ENCODE data around the gene AP2A1. TPM values are rescaled to one million over a fixed set of nuclear protein-coding genes. Genes with fewer than 3 reads are reported as not detected.
A peak's percentile ranks its signal among the peaks of the same experiment; 100 is the strongest.

AP2A1 gene
- total and polyA plus RNA-seq, 9 of the 15 experiments (the other 6 are each of a cell fraction or from before 2014, with no cell fraction given), result 0.55 to 150 (median 31.9) TPM

GRCh38 chr19:49718511-49718910 lies 48.3 kb upstream of the AP2A1 start:
- no peak for TF ChIP-seq TRIM28 (IDR thresholded peaks at IDR 0.05)
- TF ChIP-seq REST (IDR thresholded peaks at IDR 0.05; ENCODE audit: borderline replicate concordance), result peak; percentile 28; the same call in 1 of the 2 replicates
- no peak for TF ChIP-seq REST (CRISPR knock-in tag; IDR thresholded peaks at IDR 0.05; ENCODE audit: low read depth)
- Histone ChIP-seq H3K36me3 (ENCODE audit: control insufficient read depth, insufficient read depth, low read length) (peaks cover 2% of the 10 kb centered on the region; the same call in 1 of the 3 replicates), H3K9ac (ENCODE audit: insufficient read depth in 1 of 2, low read depth in 2 of 2, low read length in 2 of 2) (peak overlapping the region; percentile 84 to 93; a peak in 3 of 4 replicates), H3K27ac (ENCODE audit: extremely low read depth, low read depth, low read length) (peak overlapping the region; percentile 10; the same call in 1 of the 3 replicates), H4K20me1 (replicated peaks; ENCODE audit: control insufficient read depth, insufficient read depth, low read length) (no peaks in the 10 kb centered on the region), H3K79me2 (ENCODE audit: control insufficient read depth, insufficient read depth, low read length) (no peaks in the 10 kb centered on the region), H3K27me3 (ENCODE audit: control insufficient read depth in 2 of 2, insufficient read depth in 2 of 2, low read length in 2 of 2) (no peaks in the 10 kb centered on the region), H2AFZ (ENCODE audit: low read depth, low read length) (no peak overlapping the region), H3K9me1 (ENCODE audit: control insufficient read depth, insufficient read depth, low read length) (no peaks in the 10 kb centered on the region), H3K9me3 (replicated peaks; ENCODE audit: control insufficient read depth, insufficient read depth, low read depth, low read length) (no peaks in the 10 kb centered on the region), H3K4me1 (replicated peaks in 1 of 2; ENCODE audit: control insufficient read depth in 2 of 2, insufficient read depth in 2 of 2, low read length in 2 of 2) (peaks cover 8 to 9% of the 10 kb centered on the region in 2 experiments; a peak in 4 of 5 replicates), H3K4me3 (no peak overlapping the region), H3K4me2 (ENCODE audit: insufficient read depth, low read length) (peak overlapping the region; percentile 77)
- in situ Hi-C loops (cut with MboI) (no loop called here), intact Hi-C loops (cut with micrococcal nuclease) (loop anchor here (10.0 kb wide), 1 partner anchor 156 kb away; the partner anchor contains the start of genes AKT1S1 and TBC1D17)
- POLR2A ChIA-PET, result interaction anchor here (1.0 to 1.2 kb wide), 3 partner anchors 10 to 43 kb away, joined by 3 to 5 read pairs (median 4); no protein-coding TSS in a partner anchor
- FAIRE-seq, result no peak
- CTCF ChIA-PET (ENCODE audit: low intra/inter-chr PET ratio), result no interaction called here
- no peak for DNase-seq (ENCODE audit: extremely low read depth in 1 of 4, low spot score in 3 of 4)
- WGBS (ENCODE audit: insufficient coverage, low coverage, missing lambda C conversion rate), result 83% methylated on average over 8 of the region's 8 CpGs
- no peak for ATAC-seq
- BruUV-seq (replicated peaks), result no TSS peak
